GM21515 (cell line): ENCODE measurements around the gene MAML3.

Experiments
- ATAC-seq: cut with Tn5 transposase; IDR thresholded peaks from one replicate; pipeline ENCODE4 v1.9.1; 2021; ENCODE audit not compliant: unreplicated experiment

MAML3 gene

DNA sequence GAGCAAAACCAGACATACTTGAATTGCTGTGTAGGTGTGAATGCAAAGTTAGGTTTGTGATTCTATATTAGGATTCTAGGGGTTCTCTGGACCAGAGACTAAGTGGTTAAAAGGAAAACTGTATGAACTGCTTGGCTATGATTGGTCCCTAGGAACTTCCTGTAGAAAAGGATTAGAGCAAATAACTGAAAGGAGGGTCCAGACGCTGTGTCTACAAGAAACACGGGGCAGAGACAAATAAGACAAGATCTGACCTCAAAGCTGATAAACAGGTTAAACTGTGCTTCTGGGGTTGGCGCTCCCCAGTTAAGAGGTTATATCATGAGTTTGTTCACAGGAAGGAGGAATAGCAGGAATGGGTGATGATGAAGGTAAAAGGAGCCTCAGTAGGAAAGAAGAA, 304.8 kb downstream of the MAML3 start:
- no peak for ATAC-seq

DNA sequence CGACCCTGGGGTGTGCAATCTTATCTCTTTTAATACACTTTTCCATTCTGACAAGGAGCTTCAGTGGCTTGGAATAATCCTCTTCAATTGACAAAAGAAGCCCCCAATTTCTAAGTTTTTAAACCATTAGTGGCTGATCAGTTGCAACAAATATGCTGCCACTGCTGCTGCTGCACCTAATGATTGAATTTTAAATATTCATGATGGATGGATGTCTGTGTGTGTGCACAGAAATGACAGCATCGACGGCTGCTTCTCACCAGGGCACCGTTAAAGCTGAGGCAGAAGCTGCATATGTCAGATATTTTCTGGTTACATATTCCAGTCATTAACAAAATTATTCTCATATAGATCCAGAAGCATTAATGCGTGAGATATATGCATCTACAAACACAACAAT, 306.0 kb downstream of the MAML3 start:
- no peak for ATAC-seq

DNA sequence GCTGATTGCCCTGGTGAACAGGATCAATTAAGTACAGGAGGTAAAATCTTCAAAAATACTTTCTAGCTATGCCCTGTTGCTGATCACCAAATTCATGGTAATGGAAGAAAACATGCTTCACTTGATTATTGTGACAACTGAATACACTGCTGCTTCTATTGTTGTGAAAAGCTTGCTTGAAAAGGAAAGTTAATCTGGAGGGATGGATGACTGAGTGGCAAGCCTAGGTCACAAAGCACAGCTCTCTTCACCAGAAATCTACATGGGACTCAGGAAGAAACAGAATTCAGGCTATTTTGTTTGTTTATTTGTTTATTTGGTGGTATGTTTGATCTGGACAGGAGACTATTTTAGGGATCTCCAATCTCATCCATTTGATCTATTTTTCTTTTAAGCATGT, 306.4 kb downstream of the MAML3 start:
- no peak for ATAC-seq

DNA sequence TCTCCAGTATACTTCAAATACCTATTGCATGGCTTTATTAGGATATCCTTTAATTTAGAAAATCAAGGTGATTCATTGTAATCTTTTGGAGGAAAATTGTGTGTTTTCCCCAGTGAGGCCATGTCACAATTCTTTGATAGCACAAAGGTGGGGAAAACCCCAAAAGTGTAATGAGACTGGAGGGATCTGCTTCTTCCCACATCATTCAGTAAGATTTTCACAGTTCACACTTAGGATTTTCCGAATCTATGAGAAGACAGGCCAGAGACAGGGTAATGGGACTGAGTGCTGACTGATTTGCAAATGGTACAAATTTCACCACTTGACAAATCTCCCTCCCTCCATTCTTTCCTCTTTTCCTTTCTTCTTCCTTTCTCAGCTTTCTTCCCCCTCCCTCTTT, 307.2 kb downstream of the MAML3 start:
- no peak for ATAC-seq

DNA sequence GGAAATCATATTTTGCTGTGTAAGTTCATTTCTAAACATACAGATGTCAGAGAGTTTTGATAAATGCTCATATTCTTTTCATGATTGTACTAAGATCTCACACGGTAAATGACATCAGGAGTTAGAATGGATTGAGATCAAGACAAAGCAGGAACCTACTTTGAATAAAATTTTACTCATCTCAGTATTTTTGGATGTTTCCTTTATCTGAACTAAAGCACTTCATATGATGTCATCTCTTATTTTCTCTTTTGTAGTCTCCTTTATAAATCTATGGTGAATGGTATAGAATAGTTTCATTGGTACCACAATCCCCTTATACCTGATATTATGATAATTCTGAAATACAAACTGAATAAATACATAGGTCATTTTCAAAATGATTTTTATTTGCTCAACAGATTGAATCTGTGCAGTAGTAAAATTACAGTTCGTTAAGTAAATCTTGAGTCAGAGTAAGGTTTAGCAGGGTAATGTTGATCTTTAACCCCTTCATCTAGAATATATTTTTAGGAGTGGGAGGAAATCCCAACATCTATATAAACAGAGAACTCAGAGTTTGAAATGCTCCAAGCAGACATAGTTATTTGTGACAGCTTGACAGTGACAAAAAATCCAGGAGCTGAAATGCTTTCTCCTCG, 308.4 kb downstream of the MAML3 start:
- no peak for ATAC-seq

DNA sequence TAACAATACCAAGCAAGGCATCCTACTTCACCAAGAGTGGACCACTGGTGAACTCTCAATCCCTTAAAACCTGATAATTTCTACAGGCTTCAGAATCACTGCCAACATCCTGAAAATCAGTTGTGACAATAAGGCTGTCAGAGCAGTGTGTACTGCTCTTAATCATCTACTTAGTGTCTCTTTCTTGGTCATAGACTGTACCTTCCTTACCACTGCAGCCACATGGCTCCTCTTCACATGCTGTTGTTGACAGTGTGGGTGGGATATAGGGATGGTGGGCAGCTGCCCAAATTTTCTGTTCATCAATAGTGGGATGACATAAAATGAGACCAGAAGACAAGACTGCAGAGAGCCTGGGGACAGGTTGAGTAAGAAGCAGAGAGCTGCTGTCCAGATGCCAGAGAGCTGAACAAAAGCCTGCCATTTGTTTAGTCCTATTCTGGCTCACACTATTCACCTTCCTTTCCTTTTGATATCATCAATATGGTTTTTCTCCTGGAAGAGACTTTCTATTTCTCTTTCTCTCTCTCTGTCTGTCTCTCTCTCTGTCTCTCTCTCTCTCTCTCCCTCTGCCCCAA, 309.4 kb downstream of the MAML3 start:
- no peak for ATAC-seq

DNA sequence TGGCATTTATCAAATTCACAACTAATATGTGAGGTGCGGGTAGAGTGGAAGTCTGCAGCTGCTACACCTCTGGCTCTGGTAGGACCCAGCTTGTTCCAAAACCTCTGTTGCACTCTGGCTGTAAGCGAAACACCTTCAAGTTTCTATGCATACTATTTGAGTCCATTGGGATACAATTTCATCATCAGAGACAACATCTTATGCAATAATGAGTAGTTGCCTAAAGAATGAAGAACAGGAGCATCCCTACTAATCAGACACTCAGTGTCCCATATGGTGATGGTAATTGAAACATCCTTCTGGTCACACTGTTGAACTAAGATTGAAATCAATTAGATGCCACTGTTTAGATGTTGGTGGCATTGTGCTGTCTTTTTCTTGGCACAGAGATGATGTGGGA, 309.9 kb downstream of the MAML3 start:
- no peak for ATAC-seq

DNA sequence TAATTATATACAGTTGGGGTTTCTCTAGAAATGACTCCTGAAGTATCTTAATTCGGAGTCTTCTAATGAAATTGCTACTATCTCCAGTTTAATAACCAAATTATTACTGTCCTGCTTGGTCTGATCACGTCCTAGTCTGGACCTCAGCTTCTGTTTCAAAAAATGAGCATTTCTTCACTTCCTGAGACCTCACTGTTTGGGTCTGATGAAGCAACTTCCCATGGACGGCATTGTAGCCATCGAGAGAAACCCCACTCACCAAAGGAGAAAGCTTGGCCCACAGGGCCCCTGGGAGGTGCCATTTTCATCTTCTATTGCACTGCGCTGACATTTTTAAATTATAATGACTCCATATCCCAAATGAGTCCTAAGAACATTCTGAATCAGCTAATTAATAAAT, 310.3 kb downstream of the MAML3 start:
- ATAC-seq: no peak

DNA sequence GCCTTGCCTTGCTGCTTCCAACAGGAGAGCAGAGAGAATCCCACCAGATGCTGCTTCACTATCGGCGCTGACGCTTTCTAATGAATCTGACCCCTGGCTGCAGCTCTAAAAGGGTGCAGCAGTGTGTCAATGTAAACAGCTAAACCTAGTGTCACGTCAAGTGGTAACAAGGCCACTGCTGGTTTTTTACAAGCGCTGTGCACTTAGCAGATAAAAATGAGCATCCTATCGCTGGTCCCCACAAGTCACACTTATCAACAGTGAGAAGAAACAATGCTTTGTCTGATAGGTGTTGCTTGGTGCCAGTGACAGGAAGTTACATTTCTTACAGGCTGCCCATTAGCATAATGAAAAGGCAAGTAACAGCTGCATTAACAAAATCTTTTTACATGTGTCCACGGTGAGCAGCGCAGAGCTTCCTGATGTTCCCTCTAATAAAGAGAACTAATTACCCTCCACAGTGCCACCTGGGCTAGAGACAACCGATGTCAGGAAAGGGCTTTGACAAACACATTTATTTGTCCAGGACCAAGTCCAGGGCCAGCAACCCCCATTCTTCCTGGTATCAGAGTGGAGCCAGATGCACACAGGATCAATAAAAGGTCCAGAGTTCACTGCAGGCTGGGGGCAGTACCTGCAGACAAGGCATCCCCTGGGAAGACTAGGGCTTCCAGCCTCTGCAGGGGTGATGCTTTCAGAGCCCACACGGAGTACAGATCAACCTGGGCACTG, 312.4 kb downstream of the MAML3 start:
- ATAC-seq: no peak

DNA sequence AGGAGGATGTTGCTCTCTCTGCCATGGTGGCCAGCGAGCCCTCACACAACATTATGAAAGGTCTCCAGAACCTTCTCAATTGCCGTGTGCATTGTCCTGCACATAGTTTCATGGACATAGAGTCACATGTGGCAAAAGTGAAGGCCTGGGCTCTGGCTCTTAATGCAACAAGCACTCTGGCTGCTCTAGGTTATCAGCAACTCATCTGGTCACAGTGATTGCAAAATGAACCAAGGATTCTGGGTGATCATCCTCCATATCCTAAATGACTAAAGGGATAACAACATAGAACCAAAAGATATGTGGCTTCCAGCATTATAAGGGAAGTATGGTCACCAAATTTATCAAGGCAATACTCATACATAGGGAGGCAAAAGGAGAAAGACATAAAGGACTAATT, 313.2 kb downstream of the MAML3 start:
- no peak for ATAC-seq

DNA sequence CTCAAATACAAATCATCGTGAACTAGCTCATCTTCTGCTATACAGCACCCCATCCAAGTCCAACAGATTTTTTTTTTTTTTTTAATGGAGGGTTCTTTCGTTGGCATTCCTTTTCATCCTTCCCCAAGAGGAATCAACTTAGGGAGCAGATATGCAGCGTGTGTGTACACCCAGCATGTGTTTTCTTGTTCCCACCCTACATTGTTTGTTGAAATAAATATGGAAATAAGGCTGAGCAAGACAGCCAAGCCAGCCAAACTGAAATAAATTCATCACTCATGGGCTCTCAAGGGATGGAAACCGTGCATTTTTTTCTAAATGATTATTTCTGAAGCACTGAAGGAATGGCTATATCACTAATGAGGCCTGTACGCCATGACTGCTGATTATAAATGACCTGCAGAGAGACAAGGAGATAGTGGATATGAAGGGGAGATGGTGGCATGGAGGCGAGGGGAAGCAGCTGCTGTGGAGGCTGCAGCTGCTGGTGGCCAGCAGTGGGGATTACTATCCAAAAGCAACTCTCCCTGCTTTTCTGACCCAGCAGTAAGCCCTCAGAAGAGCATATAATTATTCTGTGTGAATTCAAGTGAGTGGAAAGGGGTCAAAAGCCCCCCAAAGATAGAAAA, 314.5 kb downstream of the MAML3 start:
- ATAC-seq: no peak

DNA sequence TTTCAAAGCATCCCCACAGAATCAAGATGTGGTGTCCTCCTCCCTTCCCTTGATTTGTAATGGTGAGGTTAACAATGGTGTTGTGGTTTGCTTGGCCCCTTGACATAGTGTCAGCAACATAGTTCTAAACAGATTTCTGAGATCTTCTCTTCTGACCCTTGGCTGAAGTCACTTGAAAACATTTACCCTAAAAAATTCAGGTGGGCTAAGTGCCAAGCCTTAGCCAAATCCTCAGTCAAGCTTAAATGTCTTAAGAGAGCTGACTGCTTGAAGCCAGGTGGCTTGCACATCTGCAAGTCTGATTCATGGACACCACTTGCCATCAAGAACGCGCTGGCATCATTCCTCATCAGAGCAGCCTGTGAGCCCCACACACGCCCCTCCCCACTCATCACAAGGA, 315.2 kb downstream of the MAML3 start:
- ATAC-seq: no peak

DNA sequence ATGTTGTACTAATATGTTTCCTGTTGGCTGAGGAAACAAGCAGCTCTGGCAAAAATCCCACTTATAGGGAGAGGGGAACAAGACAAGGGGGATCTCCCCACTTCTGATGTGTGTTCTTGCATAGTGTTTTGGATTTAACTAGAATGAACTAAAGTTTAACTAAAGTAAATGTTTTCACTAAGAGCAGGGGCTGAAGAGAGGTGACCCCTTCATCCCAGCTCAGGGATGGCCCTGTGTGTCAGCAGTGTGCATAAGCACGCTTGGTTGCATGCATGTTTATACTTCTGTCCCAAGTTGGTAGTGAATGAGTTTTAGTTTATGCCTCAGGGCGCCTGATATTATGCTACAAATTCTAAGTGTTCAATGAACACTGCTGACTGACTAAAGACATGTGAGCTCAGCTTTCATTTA, 319.0 kb downstream of the MAML3 start:
- no peak for ATAC-seq

DNA sequence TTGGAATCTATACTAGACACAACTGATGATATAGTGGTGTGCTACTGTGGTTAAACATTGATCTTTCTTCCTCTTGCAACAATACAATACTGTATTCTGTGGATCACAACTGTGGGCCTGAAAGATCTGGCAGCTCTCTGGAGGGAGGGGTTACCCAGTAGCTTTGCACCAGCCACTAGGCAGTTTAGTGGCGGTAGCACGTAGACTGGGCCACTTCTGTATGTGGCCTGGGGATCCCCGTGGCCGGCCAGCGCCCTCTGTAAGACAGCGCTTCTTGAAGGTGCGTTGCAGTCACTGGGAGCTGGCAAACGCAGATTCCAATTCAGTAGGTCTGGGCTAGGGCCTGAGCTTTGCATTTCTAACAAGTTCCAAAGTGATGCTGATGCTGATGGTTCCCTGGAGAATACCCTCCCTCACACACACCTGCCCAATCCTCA, 319.7 kb downstream of the MAML3 start:
- ATAC-seq: no peak

DNA sequence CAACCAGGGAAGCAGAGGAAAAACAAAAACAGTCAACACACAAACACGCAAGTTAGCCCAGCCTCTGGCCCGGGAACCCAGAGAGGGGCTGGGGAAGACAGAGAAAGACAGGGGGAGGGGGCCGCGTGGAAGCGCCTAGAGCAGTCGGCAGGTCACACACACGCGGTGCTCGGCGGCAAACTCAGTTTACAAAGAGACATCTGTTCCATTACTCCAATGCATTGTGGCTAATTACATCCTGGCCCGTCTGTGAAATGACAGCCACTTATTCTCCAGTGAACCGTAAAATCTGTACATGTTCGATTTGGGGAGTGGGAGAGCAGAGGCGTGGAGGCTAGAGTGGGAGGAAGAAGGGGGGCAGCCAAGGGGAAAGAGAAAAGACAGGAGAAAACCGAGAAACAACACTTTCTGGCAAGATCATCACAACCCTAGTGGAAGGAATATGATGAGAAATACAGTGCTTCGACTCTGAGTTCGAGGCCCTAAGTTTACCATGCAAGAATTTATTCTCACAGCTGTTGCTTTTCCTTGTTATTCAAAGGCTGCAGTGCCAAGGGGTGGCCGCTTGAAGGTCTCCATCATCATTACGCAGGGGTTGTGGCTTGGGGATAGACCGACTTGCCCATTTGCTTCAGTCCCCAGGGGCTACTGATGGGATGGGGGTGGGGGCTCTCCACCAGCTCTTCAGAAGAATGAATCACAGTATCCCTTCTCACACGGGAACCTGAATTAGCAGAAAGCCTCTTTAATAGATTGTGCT, 320.7 kb downstream of the MAML3 start:
- ATAC-seq: no peak

DNA sequence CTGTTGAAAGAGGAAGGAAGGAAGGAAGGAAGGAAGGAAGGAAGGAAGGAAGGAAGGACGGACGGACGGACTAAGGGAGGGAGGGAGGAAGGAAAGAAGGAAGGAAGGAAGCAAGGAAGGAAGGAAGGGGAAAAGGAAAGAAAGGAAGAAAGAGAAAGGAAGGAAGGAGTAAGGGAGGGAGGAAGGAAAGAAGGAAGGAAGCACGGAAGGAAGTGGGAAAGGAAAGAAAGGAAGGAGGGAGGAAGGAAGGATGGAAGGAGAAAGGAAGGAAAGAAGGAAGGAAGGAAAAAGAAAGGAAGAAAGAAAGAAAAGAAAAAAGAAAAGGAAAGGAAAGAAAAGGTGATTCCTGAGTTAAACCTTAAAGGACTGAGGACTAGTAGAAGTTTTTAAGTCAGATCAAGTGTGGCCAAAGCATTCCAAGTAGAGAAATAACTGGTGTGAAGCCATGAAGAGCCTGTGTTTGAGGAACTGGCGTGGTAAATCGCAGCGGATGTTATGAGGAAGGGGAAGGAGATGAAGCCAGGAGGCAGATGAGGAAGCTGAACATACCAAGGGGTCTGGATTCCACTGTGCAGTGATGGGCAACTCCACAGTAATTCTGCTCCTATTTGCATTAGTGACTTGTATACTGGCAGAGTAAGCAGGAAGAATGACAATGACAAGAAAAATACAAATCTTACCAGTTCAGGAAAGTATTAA, 324.9 kb downstream of the MAML3 start:
- ATAC-seq: no peak

DNA sequence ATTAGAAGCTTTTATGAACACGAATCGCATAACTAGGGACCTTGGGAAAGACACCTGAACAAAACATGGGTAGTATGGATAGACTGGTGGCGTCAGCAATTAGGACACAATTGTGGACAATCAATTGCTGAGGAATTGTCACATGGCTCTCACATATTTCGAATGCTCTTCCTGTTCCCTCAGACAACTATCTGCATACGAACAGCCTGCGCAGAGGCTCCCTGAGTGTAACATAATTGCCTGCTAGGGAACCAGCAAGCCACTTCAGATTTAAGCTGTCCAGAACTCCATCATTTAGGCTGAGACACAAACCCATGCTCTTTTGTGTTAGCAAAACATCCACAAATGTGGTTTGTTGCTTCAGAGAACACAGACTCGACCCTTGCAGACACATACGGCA, 327.6 kb downstream of the MAML3 start:
- ATAC-seq: no peak

DNA sequence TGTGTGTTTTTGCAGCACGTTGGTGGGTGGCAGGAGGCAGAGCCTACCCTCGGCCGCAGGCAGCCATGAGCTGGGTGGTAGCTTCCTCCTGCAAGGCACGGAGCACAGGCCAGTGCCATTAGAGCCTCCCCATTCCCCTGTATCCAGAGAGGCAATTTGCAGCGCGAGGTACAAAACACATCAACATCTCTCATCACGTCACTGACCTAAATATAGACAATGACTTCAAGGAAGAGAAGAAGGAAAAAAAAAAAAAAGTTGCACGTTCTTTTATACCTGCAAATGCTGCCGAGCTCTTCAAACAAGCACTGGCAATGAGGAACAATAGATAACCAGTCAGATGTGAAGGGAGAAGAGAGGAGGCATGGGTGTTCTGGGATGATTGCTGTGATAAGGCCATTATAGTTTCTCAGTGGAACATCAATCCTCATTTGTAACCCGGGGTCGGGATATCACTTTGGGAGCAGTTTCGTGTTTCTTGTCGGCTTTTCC, 328.4 kb downstream of the MAML3 start:
- ATAC-seq: no peak

DNA sequence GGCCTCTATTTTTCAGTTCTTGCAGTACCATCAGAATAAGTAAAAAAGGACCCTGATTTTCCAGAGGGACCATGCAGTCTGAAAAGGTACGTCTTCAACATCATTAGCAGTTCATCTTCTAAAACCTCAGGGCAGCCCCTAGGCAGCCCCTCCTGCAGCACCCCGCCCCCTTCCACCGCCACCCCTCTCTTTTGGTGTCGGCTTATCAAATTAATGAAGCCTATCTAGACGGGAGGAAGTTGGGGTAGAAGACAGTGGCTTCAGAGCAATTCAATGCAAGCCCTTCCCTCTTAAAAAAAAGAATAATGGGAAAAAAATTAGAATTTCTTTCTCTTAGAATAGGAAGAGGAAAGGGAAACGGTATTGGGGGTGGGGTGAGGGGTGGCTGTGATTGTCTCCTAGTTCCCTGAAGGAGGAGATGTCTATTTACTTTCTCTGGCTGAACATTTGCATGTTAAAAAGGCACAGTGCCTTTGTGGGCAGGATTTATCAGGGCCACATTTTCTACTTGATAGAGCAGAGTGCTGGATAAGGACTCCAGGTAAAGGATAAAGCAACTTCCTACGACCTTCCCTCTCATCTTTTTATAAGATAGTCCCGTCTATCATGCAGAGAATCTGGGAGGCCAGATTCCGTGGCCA, 329.0 kb downstream of the MAML3 start:
- ATAC-seq: no peak

DNA sequence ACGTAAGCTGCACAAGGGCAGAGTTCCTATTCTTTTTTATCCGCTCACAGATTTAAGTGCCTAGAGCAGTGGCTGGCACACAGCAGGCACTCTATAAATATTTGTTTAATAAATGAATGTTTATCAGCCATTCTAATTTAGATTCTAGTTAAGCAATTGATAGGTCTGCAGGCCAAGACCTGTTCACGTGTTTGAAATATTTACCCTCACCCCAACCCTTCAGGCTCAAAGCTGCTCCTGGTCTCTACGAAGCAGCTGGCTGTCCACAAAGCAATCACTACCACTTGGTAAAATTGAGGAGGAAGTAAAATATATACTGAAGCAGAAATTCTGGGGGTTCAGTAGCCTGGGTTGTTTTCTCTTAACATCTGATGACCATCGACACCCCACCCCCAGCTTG, 330.2 kb downstream of the MAML3 start:
- ATAC-seq: no peak
